ENCODE measurements around the gene SLC39A11. TPM values are rescaled to one million over a fixed set of nuclear protein-coding genes. Genes with fewer than 3 reads are reported as not detected.

The SLC39A11 gene
- total and polyA plus RNA-seq, 2 experiments from 2014 or later, result 11.7 to 16.4 TPM

DNA sequence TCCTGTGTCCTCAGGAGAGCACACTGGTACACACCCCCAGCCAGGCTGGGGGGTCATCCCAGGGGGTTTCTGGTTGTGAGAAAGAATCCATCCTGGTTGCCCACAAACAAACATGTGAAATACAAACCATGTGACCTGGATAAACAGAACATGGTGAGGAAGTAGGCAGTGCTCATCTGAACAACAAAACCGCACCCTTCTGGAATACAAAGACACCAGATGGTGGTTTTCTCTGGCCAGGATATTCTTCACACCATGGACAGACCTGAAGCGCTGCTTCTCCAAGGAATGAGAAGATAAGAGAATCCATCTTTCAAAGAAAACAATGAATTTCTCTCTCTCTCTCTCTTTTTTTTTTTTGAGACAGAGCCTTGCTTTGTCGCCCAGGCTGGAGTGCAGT lies 302.3 kb downstream of the SLC39A11 start:
- in situ Hi-C loops (cut with MboI), result no loop called here
- H3K9me3 ChIP-seq (ENCODE audit: low read depth), result no peaks in the 10 kb centered on the region
- H3K79me2 ChIP-seq (ENCODE audit: insufficient read depth), result no peaks in the 10 kb centered on the region
- DNase-seq, result no peak
- H2AFZ ChIP-seq, result no peak overlapping the region
- no peak overlapping the region for H3K9ac ChIP-seq
- H3F3A ChIP-seq (ENCODE audit: insufficient read depth), result no peaks in the 10 kb centered on the region
- no peak overlapping the region for H3K4me2 ChIP-seq (ENCODE audit: unreplicated experiment)
- 71 to 73% methylated on average over 3 of the region's 3 CpGs for WGBS, 2 experiments (ENCODE audit: low coverage in 1 of 2, low lambda C conversion rate in 2 of 2, missing lambda C conversion rate in 2 of 2)
- no peaks in the 10 kb centered on the region for H3K36me3 ChIP-seq (ENCODE audit: low read depth)
- no peak for TF ChIP-seq EZH2 (IDR thresholded peaks at IDR 0.05; ENCODE audit: insufficient read depth, poor library complexity, severe bottlenecking)
- TF ChIP-seq EZH2phosphoT487 (IDR thresholded peaks at IDR 0.05; ENCODE audit: insufficient read depth, low read depth), result no peak
- H3K9me2 ChIP-seq (ENCODE audit: insufficient read depth), result no peaks in the 10 kb centered on the region
- H3K4me3 ChIP-seq, result no peak overlapping the region
- no peak overlapping the region for H3K27ac ChIP-seq
- H4K20me1 ChIP-seq (ENCODE audit: insufficient read depth), result no peaks in the 10 kb centered on the region
- no peaks in the 10 kb centered on the region for H3K4me1 ChIP-seq (ENCODE audit: insufficient read depth)
- H3K27me3 ChIP-seq (replicated peaks; ENCODE audit: insufficient read depth), result no peaks in the 10 kb centered on the region

DNA sequence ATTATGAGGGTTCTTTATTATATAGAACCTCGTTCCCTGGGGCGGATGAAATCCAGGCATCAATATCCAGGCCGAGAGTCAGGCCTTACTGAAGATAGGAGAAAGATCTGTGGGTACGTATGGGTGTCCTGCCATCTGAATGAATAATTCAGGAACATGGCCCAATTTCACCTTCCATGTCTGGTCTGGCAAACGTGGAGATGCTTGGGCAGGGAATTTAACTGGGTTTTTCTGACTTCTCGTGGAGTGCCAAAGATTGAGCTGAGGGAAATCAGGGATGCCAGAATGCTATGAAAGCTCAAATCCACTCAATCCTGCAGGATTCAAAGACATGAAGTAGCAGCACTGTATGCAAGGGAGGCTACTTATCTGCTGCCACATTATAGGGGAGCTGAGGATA lies 302.8 kb downstream of the SLC39A11 start:
- in situ Hi-C loops (cut with MboI), result no loop called here
- WGBS, 2 experiments (ENCODE audit: low coverage in 1 of 2, low lambda C conversion rate in 2 of 2, missing lambda C conversion rate in 2 of 2), result 75 to 77% methylated on average over 6 of the region's 6 CpGs
- Histone ChIP-seq H3K9me3 (ENCODE audit: low read depth) (no peaks in the 10 kb centered on the region), H3K4me3 (no peak overlapping the region), H2AFZ (no peak overlapping the region), H3K36me3 (ENCODE audit: low read depth) (no peaks in the 10 kb centered on the region), H3K9me2 (ENCODE audit: insufficient read depth) (no peaks in the 10 kb centered on the region), H3K9ac (no peak overlapping the region), H3K27me3 (replicated peaks; ENCODE audit: insufficient read depth) (no peaks in the 10 kb centered on the region), H3F3A (ENCODE audit: insufficient read depth) (no peaks in the 10 kb centered on the region), H3K4me1 (ENCODE audit: insufficient read depth) (no peaks in the 10 kb centered on the region), H3K4me2 (ENCODE audit: unreplicated experiment) (no peak overlapping the region), H4K20me1 (ENCODE audit: insufficient read depth) (no peaks in the 10 kb centered on the region), H3K27ac (no peak overlapping the region), H3K79me2 (ENCODE audit: insufficient read depth) (no peaks in the 10 kb centered on the region)
- no peak for TF ChIP-seq EZH2phosphoT487 (IDR thresholded peaks at IDR 0.05; ENCODE audit: insufficient read depth, low read depth)
- no peak for TF ChIP-seq EZH2 (IDR thresholded peaks at IDR 0.05; ENCODE audit: insufficient read depth, poor library complexity, severe bottlenecking)
- DNase-seq, result no peak

DNA sequence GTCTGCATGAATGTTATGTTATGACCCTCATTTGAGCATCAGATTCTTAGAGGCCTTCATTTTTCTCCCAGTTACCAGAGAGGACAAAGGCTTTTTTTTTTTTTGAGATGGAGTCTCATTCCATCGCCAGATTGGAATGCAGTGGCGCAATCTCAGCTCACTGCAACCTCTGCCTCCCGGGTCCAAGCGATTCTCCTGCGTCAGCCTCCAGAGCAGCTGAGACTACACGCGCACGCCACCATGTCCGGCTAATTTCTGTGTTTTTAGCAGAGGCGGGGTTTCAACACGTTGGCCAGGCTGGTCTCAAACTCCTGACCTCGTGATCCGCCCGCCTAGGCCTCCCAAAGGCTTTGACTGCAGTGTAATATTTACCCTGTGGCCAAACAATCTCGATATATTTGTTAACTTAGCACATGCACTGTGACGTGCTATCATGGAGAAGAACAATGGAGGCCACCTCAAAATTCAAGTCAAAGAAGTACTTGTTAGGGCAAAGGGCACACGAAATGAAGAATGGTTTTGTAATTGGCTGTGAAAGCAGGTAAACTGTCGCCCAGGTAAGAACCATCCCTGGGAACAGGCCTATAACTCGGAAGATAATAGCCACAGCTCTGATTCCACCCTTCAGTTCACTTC lies 303.4 kb downstream of the SLC39A11 start:
- H3F3A ChIP-seq (ENCODE audit: insufficient read depth), result no peaks in the 10 kb centered on the region
- 80 to 81% methylated on average over 19 of the region's 19 CpGs for WGBS, 2 experiments (ENCODE audit: low coverage in 1 of 2, low lambda C conversion rate in 2 of 2, missing lambda C conversion rate in 2 of 2)
- no peaks in the 10 kb centered on the region for H3K9me3 ChIP-seq (ENCODE audit: low read depth)
- H3K4me3 ChIP-seq, result no peak overlapping the region
- no peaks in the 10 kb centered on the region for H3K36me3 ChIP-seq (ENCODE audit: low read depth)
- H3K9ac ChIP-seq, result no peak overlapping the region
- H3K4me2 ChIP-seq (ENCODE audit: unreplicated experiment), result no peak overlapping the region
- no peaks in the 10 kb centered on the region for H3K79me2 ChIP-seq (ENCODE audit: insufficient read depth)
- no peak overlapping the region for H2AFZ ChIP-seq
- H4K20me1 ChIP-seq (ENCODE audit: insufficient read depth), result no peaks in the 10 kb centered on the region
- DNase-seq, result peak; percentile 28
- no peaks in the 10 kb centered on the region for H3K4me1 ChIP-seq (ENCODE audit: insufficient read depth)
- no peaks in the 10 kb centered on the region for H3K27me3 ChIP-seq (replicated peaks; ENCODE audit: insufficient read depth)
- in situ Hi-C loops (cut with MboI), result no loop called here
- no peaks in the 10 kb centered on the region for H3K9me2 ChIP-seq (ENCODE audit: insufficient read depth)
- no peak for TF ChIP-seq EZH2 (IDR thresholded peaks at IDR 0.05; ENCODE audit: insufficient read depth, poor library complexity, severe bottlenecking)
- no peak for TF ChIP-seq EZH2phosphoT487 (IDR thresholded peaks at IDR 0.05; ENCODE audit: insufficient read depth, low read depth)
- H3K27ac ChIP-seq, result no peak overlapping the region

DNA sequence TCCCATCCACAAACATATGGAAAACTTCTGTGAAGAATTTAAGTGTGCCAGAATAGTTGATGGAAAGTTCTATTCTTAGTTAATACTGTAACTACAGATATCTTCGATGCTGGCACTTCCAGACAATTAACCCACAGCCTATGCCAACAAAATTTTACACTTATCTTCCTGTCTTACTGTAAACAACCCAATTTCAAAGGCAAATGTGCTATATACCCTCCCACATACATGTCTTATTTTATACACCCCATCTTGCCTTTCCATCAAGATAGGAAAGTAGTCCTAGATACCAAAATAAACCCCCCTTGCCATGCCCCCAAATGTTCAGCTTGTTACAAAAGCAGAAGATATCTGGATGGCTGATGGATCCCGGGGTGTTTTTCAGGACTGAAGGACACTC lies 306.3 kb downstream of the SLC39A11 start:
- WGBS, 2 experiments (ENCODE audit: low coverage in 1 of 2, low lambda C conversion rate in 2 of 2, missing lambda C conversion rate in 2 of 2), result 23 to 29% methylated on average over 2 of the region's 2 CpGs
- Histone ChIP-seq H3F3A (ENCODE audit: insufficient read depth) (no peaks in the 10 kb centered on the region), H3K79me2 (ENCODE audit: insufficient read depth) (no peaks in the 10 kb centered on the region), H3K9ac (no peak overlapping the region), H3K4me1 (ENCODE audit: insufficient read depth) (no peaks in the 10 kb centered on the region), H3K27me3 (replicated peaks; ENCODE audit: insufficient read depth) (no peaks in the 10 kb centered on the region), H3K4me3 (no peak overlapping the region), H4K20me1 (ENCODE audit: insufficient read depth) (no peaks in the 10 kb centered on the region), H3K9me2 (ENCODE audit: insufficient read depth) (no peaks in the 10 kb centered on the region), H3K9me3 (ENCODE audit: low read depth) (no peaks in the 10 kb centered on the region), H3K27ac (no peak overlapping the region), H3K4me2 (ENCODE audit: unreplicated experiment) (no peak overlapping the region), H3K36me3 (ENCODE audit: low read depth) (no peaks in the 10 kb centered on the region), H2AFZ (no peak overlapping the region)
- in situ Hi-C loops (cut with MboI), result no loop called here
- no peak for TF ChIP-seq EZH2phosphoT487 (IDR thresholded peaks at IDR 0.05; ENCODE audit: insufficient read depth, low read depth)
- no peak for TF ChIP-seq EZH2 (IDR thresholded peaks at IDR 0.05; ENCODE audit: insufficient read depth, poor library complexity, severe bottlenecking)
- no peak for DNase-seq

Measured in GM23248 (cell line).